ENCODE data around the gene SPATA31E1.

Gene SPATA31E1

GRCh38 chr9:87875831-87876545 is 6.7 kb upstream of the SPATA31E1 start:
- Histone ChIP-seq H3K36me3 (ENCODE audit: control insufficient read depth, insufficient read depth, low read length, severe bottlenecking) (no peaks in the 10 kb centered on the region), H3K4me3 (ENCODE audit: low read length) (no peak overlapping the region), H3K9me3 (ENCODE audit: control insufficient read depth, low read length) (no peaks in the 10 kb centered on the region), H3K4me1 (ENCODE audit: control insufficient read depth, insufficient read depth, low read length) (peaks cover 8% of the 10 kb centered on the region), H3K9ac (ENCODE audit: low read length) (no peak overlapping the region), H3K27me3 (replicated peaks; ENCODE audit: control insufficient read depth, insufficient read depth, low read length) (no peaks in the 10 kb centered on the region)
- no peak for DNase-seq (ENCODE audit: low read depth)

GRCh38 chr9:87876708-87877107 is 6.0 kb upstream of the SPATA31E1 start:
- Histone ChIP-seq H3K27me3 (replicated peaks; ENCODE audit: control insufficient read depth, insufficient read depth, low read length) (no peaks in the 10 kb centered on the region), H3K4me3 (ENCODE audit: low read length) (no peak overlapping the region), H3K9me3 (ENCODE audit: control insufficient read depth, low read length) (no peaks in the 10 kb centered on the region), H3K36me3 (ENCODE audit: control insufficient read depth, insufficient read depth, low read length, severe bottlenecking) (no peaks in the 10 kb centered on the region), H3K4me1 (ENCODE audit: control insufficient read depth, insufficient read depth, low read length) (peaks cover 8% of the 10 kb centered on the region), H3K9ac (ENCODE audit: low read length) (no peak overlapping the region)
- no peak for DNase-seq (ENCODE audit: low read depth)

- no peaks in the 10 kb centered on the region for H3K9me3 ChIP-seq (ENCODE audit: control insufficient read depth, low read length)
- H3K27me3 ChIP-seq (replicated peaks; ENCODE audit: control insufficient read depth, insufficient read depth, low read length): no peaks in the 10 kb centered on the region
- H3K4me3 ChIP-seq (ENCODE audit: low read length): no peak overlapping the region
- H3K4me1 ChIP-seq (ENCODE audit: control insufficient read depth, insufficient read depth, low read length): peaks cover 8% of the 10 kb centered on the region
- no peak overlapping the region for H3K9ac ChIP-seq (ENCODE audit: low read length)
- peak; percentile 59 for DNase-seq (ENCODE audit: low read depth)
- H3K36me3 ChIP-seq (ENCODE audit: control insufficient read depth, insufficient read depth, low read length, severe bottlenecking): no peaks in the 10 kb centered on the region
Observed at GRCh38 chr9:87878989-87879511, 3.6 kb upstream of the SPATA31E1 start.

- Histone ChIP-seq H3K4me3 (ENCODE audit: low read length) (no peak overlapping the region), H3K27me3 (replicated peaks; ENCODE audit: control insufficient read depth, insufficient read depth, low read length) (no peaks in the 10 kb centered on the region), H3K4me1 (ENCODE audit: control insufficient read depth, insufficient read depth, low read length) (peaks cover 8% of the 10 kb centered on the region), H3K36me3 (ENCODE audit: control insufficient read depth, insufficient read depth, low read length, severe bottlenecking) (no peaks in the 10 kb centered on the region), H3K9ac (ENCODE audit: low read length) (no peak overlapping the region), H3K9me3 (ENCODE audit: control insufficient read depth, low read length) (no peaks in the 10 kb centered on the region)
- DNase-seq (ENCODE audit: low read depth): no peak
Observed at GRCh38 chr9:87880116-87880515, 2.6 kb upstream of the SPATA31E1 start.

GRCh38 chr9:87880683-87881082 is 2.0 kb upstream of the SPATA31E1 start:
- no peak overlapping the region for H3K9ac ChIP-seq (ENCODE audit: low read length)
- H3K36me3 ChIP-seq (ENCODE audit: control insufficient read depth, insufficient read depth, low read length, severe bottlenecking): no peaks in the 10 kb centered on the region
- peaks cover 8% of the 10 kb centered on the region for H3K4me1 ChIP-seq (ENCODE audit: control insufficient read depth, insufficient read depth, low read length)
- no peak for DNase-seq (ENCODE audit: low read depth)
- no peak overlapping the region for H3K4me3 ChIP-seq (ENCODE audit: low read length)
- H3K27me3 ChIP-seq (replicated peaks; ENCODE audit: control insufficient read depth, insufficient read depth, low read length): no peaks in the 10 kb centered on the region
- no peaks in the 10 kb centered on the region for H3K9me3 ChIP-seq (ENCODE audit: control insufficient read depth, low read length)

- H3K4me3 ChIP-seq (ENCODE audit: low read length): no peak overlapping the region
- DNase-seq (ENCODE audit: low read depth): no peak
- H3K9me3 ChIP-seq (ENCODE audit: control insufficient read depth, low read length): no peaks in the 10 kb centered on the region
- no peak overlapping the region for H3K9ac ChIP-seq (ENCODE audit: low read length)
- peaks cover 8% of the 10 kb centered on the region for H3K4me1 ChIP-seq (ENCODE audit: control insufficient read depth, insufficient read depth, low read length)
- H3K27me3 ChIP-seq (replicated peaks; ENCODE audit: control insufficient read depth, insufficient read depth, low read length): no peaks in the 10 kb centered on the region
- no peaks in the 10 kb centered on the region for H3K36me3 ChIP-seq (ENCODE audit: control insufficient read depth, insufficient read depth, low read length, severe bottlenecking)
Observed at GRCh38 chr9:87883274-87883673, 597 bp downstream of the SPATA31E1 start.

- Histone ChIP-seq H3K27me3 (replicated peaks; ENCODE audit: control insufficient read depth, insufficient read depth, low read length) (no peaks in the 10 kb centered on the region), H3K4me3 (ENCODE audit: low read length) (no peak overlapping the region), H3K4me1 (ENCODE audit: control insufficient read depth, insufficient read depth, low read length) (peaks cover 4% of the 10 kb centered on the region), H3K9me3 (ENCODE audit: control insufficient read depth, low read length) (no peaks in the 10 kb centered on the region), H3K9ac (ENCODE audit: low read length) (no peak overlapping the region), H3K36me3 (ENCODE audit: control insufficient read depth, insufficient read depth, low read length, severe bottlenecking) (no peaks in the 10 kb centered on the region)
- no peak for DNase-seq (ENCODE audit: low read depth)
Observed at GRCh38 chr9:87883990-87884389, 1.3 kb downstream of the SPATA31E1 start.

GRCh38 chr9:87884578-87885459 is 2.1 kb downstream of the SPATA31E1 start:
- Histone ChIP-seq H3K27me3 (replicated peaks; ENCODE audit: control insufficient read depth, insufficient read depth, low read length) (no peaks in the 10 kb centered on the region), H3K9ac (ENCODE audit: low read length) (no peak overlapping the region), H3K4me1 (ENCODE audit: control insufficient read depth, insufficient read depth, low read length) (no peaks in the 10 kb centered on the region), H3K9me3 (ENCODE audit: control insufficient read depth, low read length) (no peaks in the 10 kb centered on the region), H3K36me3 (ENCODE audit: control insufficient read depth, insufficient read depth, low read length, severe bottlenecking) (no peaks in the 10 kb centered on the region), H3K4me3 (ENCODE audit: low read length) (no peak overlapping the region)
- no peak for DNase-seq (ENCODE audit: low read depth)

- no peak overlapping the region for H3K9ac ChIP-seq (ENCODE audit: low read length)
- H3K9me3 ChIP-seq (ENCODE audit: control insufficient read depth, low read length): no peaks in the 10 kb centered on the region
- DNase-seq (ENCODE audit: low read depth): no peak
- no peaks in the 10 kb centered on the region for H3K36me3 ChIP-seq (ENCODE audit: control insufficient read depth, insufficient read depth, low read length, severe bottlenecking)
- H3K4me3 ChIP-seq (ENCODE audit: low read length): no peak overlapping the region
- H3K27me3 ChIP-seq (replicated peaks; ENCODE audit: control insufficient read depth, insufficient read depth, low read length): no peaks in the 10 kb centered on the region
- no peaks in the 10 kb centered on the region for H3K4me1 ChIP-seq (ENCODE audit: control insufficient read depth, insufficient read depth, low read length)
Observed at GRCh38 chr9:87885484-87886189, 3.0 kb downstream of the SPATA31E1 start.

GRCh38 chr9:87886210-87886932 is 3.7 kb downstream of the SPATA31E1 start:
- H3K36me3 ChIP-seq (ENCODE audit: control insufficient read depth, insufficient read depth, low read length, severe bottlenecking): no peaks in the 10 kb centered on the region
- no peak for DNase-seq (ENCODE audit: low read depth)
- H3K27me3 ChIP-seq (replicated peaks; ENCODE audit: control insufficient read depth, insufficient read depth, low read length): no peaks in the 10 kb centered on the region
- no peak overlapping the region for H3K9ac ChIP-seq (ENCODE audit: low read length)
- no peak overlapping the region for H3K4me3 ChIP-seq (ENCODE audit: low read length)
- no peaks in the 10 kb centered on the region for H3K4me1 ChIP-seq (ENCODE audit: control insufficient read depth, insufficient read depth, low read length)
- no peaks in the 10 kb centered on the region for H3K9me3 ChIP-seq (ENCODE audit: control insufficient read depth, low read length)
